ENCODE data around the gene DCUN1D3. TPM values are rescaled to one million over a fixed set of nuclear protein-coding genes. Genes with fewer than 3 reads are reported as not detected.

The DCUN1D3 gene
- total and polyA plus RNA-seq, 2 donors (not counting 1 experiment from before 2014, with no cell fraction given): 20.4 to 42.8 TPM

DNA sequence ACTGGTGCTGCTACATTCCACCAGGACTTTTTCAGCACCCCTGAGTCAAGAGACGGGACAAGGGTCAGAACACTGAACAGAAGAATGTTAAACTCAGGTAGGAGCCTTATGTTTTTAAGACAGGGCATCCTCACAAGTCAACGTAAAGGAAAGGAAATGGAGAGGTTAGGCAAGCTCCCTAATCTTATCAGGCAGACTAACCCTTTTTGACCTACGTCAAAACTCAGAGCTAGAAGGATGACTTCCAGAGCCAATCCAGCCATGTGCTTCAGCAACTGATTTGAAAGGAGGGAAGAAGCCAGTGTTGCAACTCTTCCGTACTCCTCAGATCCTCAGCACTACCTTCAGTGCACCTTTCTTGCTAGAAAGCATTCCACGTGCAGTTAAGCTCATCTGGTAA, 47.0 kb downstream of the DCUN1D3 start:
- H3K9ac ChIP-seq (ENCODE audit: insufficient read depth, low read length): no peak overlapping the region
- no peak overlapping the region for H2AFZ ChIP-seq (ENCODE audit: low read length)
- H3K27me3 ChIP-seq (ENCODE audit: control insufficient read depth, insufficient read depth, low read length): no peaks in the 10 kb centered on the region
- H3K9me3 ChIP-seq (ENCODE audit: control insufficient read depth, insufficient read depth, low read depth, low read length): no peaks in the 10 kb centered on the region
- H4K20me1 ChIP-seq (ENCODE audit: control insufficient read depth, extremely low read depth, insufficient read depth, low read length): no peaks in the 10 kb centered on the region
- DNase-seq (ENCODE audit: low read depth in 2 of 2): no peak
- TF ChIP-seq EZH2 (IDR thresholded peaks at IDR 0.05; ENCODE audit: low read length, missing control alignments): no peak
- TF ChIP-seq, protein P1, sequence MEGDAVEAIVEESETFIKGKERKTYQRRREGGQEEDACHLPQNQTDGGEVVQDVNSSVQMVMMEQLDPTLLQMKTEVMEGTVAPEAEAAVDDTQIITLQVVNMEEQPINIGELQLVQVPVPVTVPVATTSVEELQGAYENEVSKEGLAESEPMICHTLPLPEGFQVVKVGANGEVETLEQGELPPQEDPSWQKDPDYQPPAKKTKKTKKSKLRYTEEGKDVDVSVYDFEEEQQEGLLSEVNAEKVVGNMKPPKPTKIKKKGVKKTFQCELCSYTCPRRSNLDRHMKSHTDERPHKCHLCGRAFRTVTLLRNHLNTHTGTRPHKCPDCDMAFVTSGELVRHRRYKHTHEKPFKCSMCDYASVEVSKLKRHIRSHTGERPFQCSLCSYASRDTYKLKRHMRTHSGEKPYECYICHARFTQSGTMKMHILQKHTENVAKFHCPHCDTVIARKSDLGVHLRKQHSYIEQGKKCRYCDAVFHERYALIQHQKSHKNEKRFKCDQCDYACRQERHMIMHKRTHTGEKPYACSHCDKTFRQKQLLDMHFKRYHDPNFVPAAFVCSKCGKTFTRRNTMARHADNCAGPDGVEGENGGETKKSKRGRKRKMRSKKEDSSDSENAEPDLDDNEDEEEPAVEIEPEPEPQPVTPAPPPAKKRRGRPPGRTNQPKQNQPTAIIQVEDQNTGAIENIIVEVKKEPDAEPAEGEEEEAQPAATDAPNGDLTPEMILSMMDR (conservative IDR thresholded peaks at IDR 0.05 in 1 of 2, IDR thresholded peaks at IDR 0.05 in 1 of 2; ENCODE audit: low read depth in 1 of 2, low read length in 2 of 2): no peak
- no peak overlapping the region for H3K27ac ChIP-seq (ENCODE audit: insufficient read depth, low read length)
- no peak overlapping the region for H3K4me3 ChIP-seq (replicated peaks in 1 of 4; ENCODE audit: control extremely low read depth in 1 of 4, insufficient read depth in 1 of 4, low read depth in 3 of 4, low read length in 4 of 4)
- H3K36me3 ChIP-seq (ENCODE audit: control insufficient read depth, insufficient read depth, low read length): peaks cover 4% of the 10 kb centered on the region
- peaks cover 10% of the 10 kb centered on the region for H3K4me1 ChIP-seq (ENCODE audit: control insufficient read depth, extremely low read depth, insufficient read depth, low read length)
- H3K4me2 ChIP-seq (ENCODE audit: extremely low read depth, insufficient read depth, low read length): no peak overlapping the region
- peaks cover 2% of the 10 kb centered on the region for H3K79me2 ChIP-seq (ENCODE audit: control insufficient read depth, insufficient read depth, low read length)

GRCh38 chr16:20851601-20852000, 48.6 kb downstream of the DCUN1D3 start:
- no peaks in the 10 kb centered on the region for H3K9me3 ChIP-seq (ENCODE audit: control insufficient read depth, insufficient read depth, low read depth, low read length)
- H3K4me2 ChIP-seq (ENCODE audit: extremely low read depth, insufficient read depth, low read length): peak overlapping the region; percentile 4
- peak overlapping the region; percentile 21 for H3K27ac ChIP-seq (ENCODE audit: insufficient read depth, low read length)
- DNase-seq (ENCODE audit: low read depth in 2 of 2): peak; percentile 96 to 97
- H3K79me2 ChIP-seq (ENCODE audit: control insufficient read depth, insufficient read depth, low read length): peaks cover 2% of the 10 kb centered on the region
- H4K20me1 ChIP-seq (ENCODE audit: control insufficient read depth, extremely low read depth, insufficient read depth, low read length): no peaks in the 10 kb centered on the region
- no peaks in the 10 kb centered on the region for H3K27me3 ChIP-seq (ENCODE audit: control insufficient read depth, insufficient read depth, low read length)
- H3K4me1 ChIP-seq (ENCODE audit: control insufficient read depth, extremely low read depth, insufficient read depth, low read length): peaks cover 10% of the 10 kb centered on the region
- H3K4me3 ChIP-seq (replicated peaks in 1 of 4; ENCODE audit: control extremely low read depth in 1 of 4, insufficient read depth in 1 of 4, low read depth in 3 of 4, low read length in 4 of 4): no peak overlapping the region
- peaks cover 4% of the 10 kb centered on the region for H3K36me3 ChIP-seq (ENCODE audit: control insufficient read depth, insufficient read depth, low read length)
- H2AFZ ChIP-seq (ENCODE audit: low read length): no peak overlapping the region
- H3K9ac ChIP-seq (ENCODE audit: insufficient read depth, low read length): no peak overlapping the region
- TF ChIP-seq, protein P1 (conservative IDR thresholded peaks at IDR 0.05 in 1 of 2, IDR thresholded peaks at IDR 0.05 in 1 of 2; ENCODE audit: low read depth in 1 of 2, low read length in 2 of 2): no peak
- TF ChIP-seq EZH2 (IDR thresholded peaks at IDR 0.05; ENCODE audit: low read length, missing control alignments): no peak

DNA sequence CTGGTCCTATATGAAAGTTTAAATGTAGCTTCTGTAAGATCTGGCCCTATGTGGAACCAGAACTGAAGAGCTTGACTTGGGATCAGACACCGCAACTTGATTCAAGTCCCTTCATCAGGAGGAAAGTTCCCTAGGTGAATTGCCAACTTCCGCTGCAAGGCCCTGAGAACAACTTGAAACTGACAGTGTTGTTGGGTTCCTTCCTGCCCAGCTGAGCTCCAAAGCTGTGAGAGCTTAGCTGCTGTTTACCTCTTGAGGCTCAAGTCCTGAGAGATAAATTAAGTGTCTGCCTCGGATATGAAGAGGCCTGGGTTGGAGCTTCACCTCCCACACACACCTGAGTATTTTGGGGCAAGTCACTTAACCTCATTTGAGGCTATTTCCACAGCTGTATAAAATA, 49.2 kb downstream of the DCUN1D3 start:
- peak in 1 of 2 donors; percentile 23 for DNase-seq (ENCODE audit: low read depth in 2 of 2)
- Histone ChIP-seq H3K9me3 (ENCODE audit: control insufficient read depth, insufficient read depth, low read depth, low read length) (no peaks in the 10 kb centered on the region), H2AFZ (ENCODE audit: low read length) (no peak overlapping the region), H3K27me3 (ENCODE audit: control insufficient read depth, insufficient read depth, low read length) (no peaks in the 10 kb centered on the region), H4K20me1 (ENCODE audit: control insufficient read depth, extremely low read depth, insufficient read depth, low read length) (no peaks in the 10 kb centered on the region), H3K9ac (ENCODE audit: insufficient read depth, low read length) (no peak overlapping the region), H3K4me3 (replicated peaks in 1 of 4; ENCODE audit: control extremely low read depth in 1 of 4, insufficient read depth in 1 of 4, low read depth in 3 of 4, low read length in 4 of 4) (no peak overlapping the region), H3K4me2 (ENCODE audit: extremely low read depth, insufficient read depth, low read length) (no peak overlapping the region), H3K4me1 (ENCODE audit: control insufficient read depth, extremely low read depth, insufficient read depth, low read length) (peaks cover 10% of the 10 kb centered on the region), H3K79me2 (ENCODE audit: control insufficient read depth, insufficient read depth, low read length) (peaks cover 2% of the 10 kb centered on the region), H3K36me3 (ENCODE audit: control insufficient read depth, insufficient read depth, low read length) (peaks cover 4% of the 10 kb centered on the region), H3K27ac (ENCODE audit: insufficient read depth, low read length) (peak overlapping the region; percentile 5)
- no peak for TF ChIP-seq EZH2 (IDR thresholded peaks at IDR 0.05; ENCODE audit: low read length, missing control alignments)
- TF ChIP-seq, protein P1 (conservative IDR thresholded peaks at IDR 0.05 in 1 of 2, IDR thresholded peaks at IDR 0.05 in 1 of 2; ENCODE audit: low read depth in 1 of 2, low read length in 2 of 2): no peak

Measured in fibroblast of lung (primary cell).